Coronary artery (tissue), 2 donors: Measurements from ENCODE around the gene ARHGDIB.

Experiments used
- DNase-seq: peaks from one replicate; pipeline ENCODE4 v3.0.0-alpha.2; 2017; ENCODE audit warnings: low spot score
- H3K27ac ChIP-seq, 2 donors: fragments of 200-600 bp; sonication (generic); one replicate each; pipeline ENCODE4 v1.5.1; 2016 to 2019
- H3K4me3 ChIP-seq: fragments of 200-600 bp; sonication (generic); 2 replicates; pipeline ENCODE4 v1.5.1; 2016; ENCODE audit warnings: mild to moderate bottlenecking, moderate library complexity
- CTCF ChIP-seq: fragments of 200-600 bp; sonication (generic); IDR thresholded peaks from one replicate; pipeline ENCODE4 v1.5.1; 2019; ENCODE audit warnings: antibody characterized with exemption

The ARHGDIB gene

DNA sequence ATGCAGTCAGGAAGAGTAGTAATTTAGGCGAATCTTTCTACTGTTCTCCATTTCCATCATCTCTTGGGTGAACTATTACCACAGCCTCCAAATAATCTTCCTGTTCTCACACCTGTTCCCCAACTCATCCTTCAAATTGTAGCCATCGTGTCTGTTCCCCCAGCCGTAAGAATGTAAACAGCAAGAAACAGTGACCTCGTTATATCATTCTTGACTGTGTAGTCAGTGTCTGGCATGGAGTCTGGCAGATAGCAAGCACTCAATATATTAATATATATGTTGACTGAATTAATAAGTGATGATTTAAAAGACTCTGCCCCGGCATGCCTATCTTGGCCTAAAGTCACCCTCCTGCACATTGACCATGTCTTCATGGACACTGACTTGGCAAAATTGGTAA lies 31.7 kb upstream of the ARHGDIB start:
- no peak overlapping the region for H3K4me3 ChIP-seq
- H3K27ac ChIP-seq: no peak overlapping the region
- no peak for TF ChIP-seq CTCF
- no peak for DNase-seq

GRCh38 chr12:14992673-14993072 lies 31.3 kb upstream of the ARHGDIB start:
- Histone ChIP-seq H3K27ac (no peak overlapping the region), H3K4me3 (no peak overlapping the region)
- TF ChIP-seq CTCF: no peak
- DNase-seq: no peak

GRCh38 chr12:14991069-14991468 lies 29.7 kb upstream of the ARHGDIB start:
- no peak for TF ChIP-seq CTCF
- no peak overlapping the region for H3K27ac ChIP-seq
- no peak overlapping the region for H3K4me3 ChIP-seq
- DNase-seq: no peak

GRCh38 chr12:14989790-14990189 lies 28.4 kb upstream of the ARHGDIB start:
- H3K4me3 ChIP-seq: no peak overlapping the region
- no peak for DNase-seq
- H3K27ac ChIP-seq: no peak overlapping the region
- TF ChIP-seq CTCF: no peak

DNA sequence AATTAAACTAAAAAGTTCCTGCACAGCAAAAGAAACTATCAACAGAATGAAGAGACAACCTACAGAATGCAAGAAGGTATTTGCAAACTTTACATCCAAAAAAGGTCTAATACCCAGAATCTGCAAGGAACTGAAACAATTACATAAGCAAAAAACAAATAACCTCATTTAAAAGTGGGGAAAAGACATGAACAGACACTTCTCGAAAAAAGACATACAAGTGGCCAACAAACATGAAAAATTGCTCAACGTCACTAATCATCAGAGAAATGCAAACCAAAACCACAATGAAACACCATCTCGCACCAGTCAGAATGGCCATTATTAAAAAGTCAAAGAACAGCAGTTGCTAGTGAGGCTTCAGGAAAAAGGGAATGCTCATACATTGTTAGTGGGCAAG lies 26.6 kb upstream of the ARHGDIB start:
- no peak for TF ChIP-seq CTCF
- DNase-seq: no peak
- no peak overlapping the region for H3K27ac ChIP-seq
- no peak overlapping the region for H3K4me3 ChIP-seq

DNA sequence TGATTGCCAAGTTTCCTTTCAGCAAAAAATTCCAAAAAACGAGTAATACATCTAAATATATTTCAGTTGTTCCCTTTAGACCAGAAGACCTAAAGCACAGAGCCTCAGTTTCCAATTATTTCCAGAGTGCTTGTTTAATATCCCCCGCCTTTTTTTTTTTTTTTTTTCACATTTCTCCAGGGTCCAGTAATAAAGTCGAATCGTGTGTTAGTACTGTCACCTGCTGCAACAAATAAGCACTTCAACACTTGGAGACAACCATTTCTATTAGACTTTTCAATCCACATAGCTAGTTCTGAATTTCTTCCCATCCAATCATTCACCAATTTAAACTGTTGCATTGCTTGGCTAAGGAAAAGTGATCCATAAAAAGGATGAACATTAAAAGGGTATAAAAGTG lies 25.0 kb upstream of the ARHGDIB start:
- TF ChIP-seq CTCF: no peak
- H3K27ac ChIP-seq: no peak overlapping the region
- no peak for DNase-seq
- no peak overlapping the region for H3K4me3 ChIP-seq

GRCh38 chr12:14984766-14985285 lies 23.4 kb upstream of the ARHGDIB start:
- no peak for TF ChIP-seq CTCF
- no peak for DNase-seq
- Histone ChIP-seq H3K27ac (no peak overlapping the region), H3K4me3 (no peak overlapping the region)
